ENCODE measurements around the gene HLA-DQA1.

DNA sequence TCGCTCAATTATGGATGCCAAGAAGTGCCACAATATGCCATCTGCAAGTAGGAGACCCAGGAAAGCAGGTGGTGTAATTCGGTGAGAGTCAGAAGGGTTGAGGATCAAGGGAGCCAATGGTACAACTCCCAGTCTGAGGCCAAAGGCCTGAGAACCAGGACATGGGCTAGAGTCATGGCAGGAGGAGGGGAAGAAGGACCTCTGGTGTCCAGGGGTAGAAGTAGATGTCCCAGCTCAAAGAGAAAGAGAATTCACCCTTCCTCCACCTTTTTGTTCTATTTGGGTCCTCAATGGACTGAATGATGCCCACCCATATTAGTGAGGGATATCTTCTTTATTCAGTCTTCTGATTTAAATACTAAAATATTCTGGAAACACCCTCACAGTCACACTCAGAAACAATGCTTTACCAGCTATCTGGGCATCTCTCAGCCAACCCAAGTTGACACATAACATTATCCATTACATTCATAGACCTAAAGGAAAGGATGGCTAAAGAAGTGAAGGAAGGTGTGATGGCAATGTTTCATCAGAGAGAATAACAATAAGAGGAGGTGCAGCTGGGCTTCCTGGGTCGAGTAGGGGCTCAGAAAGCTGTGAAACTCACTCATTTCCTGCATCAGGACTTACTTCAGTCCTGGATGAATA is 21.2 kb upstream of the HLA-DQA1 start:
- TF ChIP-seq, protein P1, sequence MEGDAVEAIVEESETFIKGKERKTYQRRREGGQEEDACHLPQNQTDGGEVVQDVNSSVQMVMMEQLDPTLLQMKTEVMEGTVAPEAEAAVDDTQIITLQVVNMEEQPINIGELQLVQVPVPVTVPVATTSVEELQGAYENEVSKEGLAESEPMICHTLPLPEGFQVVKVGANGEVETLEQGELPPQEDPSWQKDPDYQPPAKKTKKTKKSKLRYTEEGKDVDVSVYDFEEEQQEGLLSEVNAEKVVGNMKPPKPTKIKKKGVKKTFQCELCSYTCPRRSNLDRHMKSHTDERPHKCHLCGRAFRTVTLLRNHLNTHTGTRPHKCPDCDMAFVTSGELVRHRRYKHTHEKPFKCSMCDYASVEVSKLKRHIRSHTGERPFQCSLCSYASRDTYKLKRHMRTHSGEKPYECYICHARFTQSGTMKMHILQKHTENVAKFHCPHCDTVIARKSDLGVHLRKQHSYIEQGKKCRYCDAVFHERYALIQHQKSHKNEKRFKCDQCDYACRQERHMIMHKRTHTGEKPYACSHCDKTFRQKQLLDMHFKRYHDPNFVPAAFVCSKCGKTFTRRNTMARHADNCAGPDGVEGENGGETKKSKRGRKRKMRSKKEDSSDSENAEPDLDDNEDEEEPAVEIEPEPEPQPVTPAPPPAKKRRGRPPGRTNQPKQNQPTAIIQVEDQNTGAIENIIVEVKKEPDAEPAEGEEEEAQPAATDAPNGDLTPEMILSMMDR (IDR thresholded peaks at IDR 0.05): no peak
- TF ChIP-seq POLR2A (IDR thresholded peaks at IDR 0.05): no peak
